HepG2 (cell line): ENCODE results near the gene PSMB3. TPM values are rescaled to one million over a fixed set of nuclear protein-coding genes. Genes with fewer than 3 reads are reported as not detected.
A peak's percentile ranks its signal among the peaks of the same experiment; 100 is the strongest.

Source experiments
- ATF1 ChIP-seq: IDR thresholded peaks from 2 replicates; pipeline ENCODE4 v1.6.1; 2016; ENCODE audit warnings: mild to moderate bottlenecking, control low read depth
- CBX2 ChIP-seq, 2 experiments: fragments of 200-600 bp in 1 of 2; sonication (generic); formaldehyde crosslinking in 1 of 2; IDR thresholded peaks; 2 replicates each; pipeline versions ENCODE4 v1.7.0 to v1.8.1; 2018 to 2022; ENCODE audit warnings: low read depth in 2 of 2, low read length in 1 of 2, mild to moderate bottlenecking in 1 of 2, missing genetic modification reagents in 1 of 2
- CHD2 ChIP-seq: IDR thresholded peaks from 2 replicates; pipeline ENCODE4 v1.6.1; 2011; ENCODE audit warnings: low read depth, low read length, improper control_type of control experiment
- GATAD1 ChIP-seq: IDR thresholded peaks from 2 replicates; pipeline ENCODE4 v1.6.1; 2016; ENCODE audit warnings: missing genetic modification reagents, missing compliant biosample characterization
- HNRNPLL ChIP-seq: fragments of 200-400 bp; formaldehyde crosslinking; IDR thresholded peaks from 2 replicates; pipeline ENCODE4 v1.6.1; 2017; ENCODE audit warnings: mild to moderate bottlenecking, low read depth, low read length; ENCODE audit not compliant: poor library complexity, severe bottlenecking
- JDP2 ChIP-seq: sonication (generic); formaldehyde crosslinking; IDR thresholded peaks from 2 replicates; pipeline ENCODE4 v1.8.1; 2022; ENCODE audit warnings: missing genetic modification reagents, borderline replicate concordance
- MAZ ChIP-seq, 2 experiments: sonication (generic) in 1 of 2; formaldehyde crosslinking in 1 of 2; IDR thresholded peaks; 2 replicates each; pipeline versions ENCODE4 v1.5.0 to v1.6.1; 2012 to 2020; ENCODE audit warnings: low read depth in 2 of 2, mild to moderate bottlenecking in 2 of 2, borderline replicate concordance in 1 of 2, improper control_type of control experiment in 1 of 2, low read length in 1 of 2, missing genetic modification reagents in 1 of 2, moderate library complexity in 1 of 2
- MLLT10 ChIP-seq: sonication (generic); formaldehyde crosslinking; IDR thresholded peaks from 2 replicates; pipeline ENCODE4 v1.4.0; 2020; ENCODE audit warnings: missing genetic modification reagents
- MYC ChIP-seq: sonication (generic); formaldehyde crosslinking; IDR thresholded peaks from 2 replicates; pipeline ENCODE4 v1.9.0; 2021; ENCODE audit warnings: missing genetic modification reagents, borderline replicate concordance
- NCOR1 ChIP-seq: fragments of 200-600 bp; sonication (generic); IDR thresholded peaks from 2 replicates; pipeline ENCODE4 v1.7.0; 2017; ENCODE audit warnings: antibody characterized with exemption, low read length, borderline replicate concordance
- PTBP1 ChIP-seq: fragments of 200-400 bp; formaldehyde crosslinking; IDR thresholded peaks from 2 replicates; pipeline ENCODE4 v1.6.1; 2018; ENCODE audit warnings: low read length, low read depth; ENCODE audit not compliant: poor library complexity, severe bottlenecking
- RARG ChIP-seq: sonication (generic); formaldehyde crosslinking; IDR thresholded peaks from 2 replicates; pipeline ENCODE4 v1.4.0; 2020; ENCODE audit warnings: low read depth, mild to moderate bottlenecking, missing genetic modification reagents
- RNF2 ChIP-seq: fragments of 450-650 bp; conservative IDR thresholded peaks from 2 replicates; pipeline ENCODE4 v1.6.1; 2016; ENCODE audit warnings: low read depth
- ZFP91 ChIP-seq: sonication (generic); formaldehyde crosslinking; IDR thresholded peaks from 2 replicates; pipeline ENCODE4 v1.9.0; 2022; ENCODE audit warnings: missing genetic modification reagents, mild to moderate bottlenecking, borderline replicate concordance
- ZMYM2 ChIP-seq: sonication (generic); formaldehyde crosslinking; IDR thresholded peaks from 2 replicates; pipeline ENCODE4 v1.8.0; 2022; ENCODE audit warnings: mild to moderate bottlenecking, missing genetic modification reagents
- ZNF264 ChIP-seq: sonication (generic); formaldehyde crosslinking; IDR thresholded peaks from 2 replicates; pipeline ENCODE4 v1.4.0; 2020; ENCODE audit warnings: missing genetic modification reagents
- ZNF333 ChIP-seq: sonication (generic); formaldehyde crosslinking; IDR thresholded peaks from 2 replicates; pipeline ENCODE4 v1.4.0; 2020; ENCODE audit warnings: mild to moderate bottlenecking, missing genetic modification reagents, borderline replicate concordance
- ZNF414 ChIP-seq: sonication (generic); formaldehyde crosslinking; IDR thresholded peaks from 2 replicates; pipeline ENCODE4 v1.5.0; 2020; ENCODE audit warnings: missing genetic modification reagents
- ZNF615 ChIP-seq: sonication (generic); formaldehyde crosslinking; IDR thresholded peaks from 2 replicates; pipeline ENCODE4 v1.5.0; 2020; ENCODE audit warnings: mild to moderate bottlenecking, missing genetic modification reagents, borderline replicate concordance
- ZNF776 ChIP-seq: sonication (generic); formaldehyde crosslinking; IDR thresholded peaks from 2 replicates; pipeline ENCODE4 v1.4.0; 2020; ENCODE audit warnings: mild to moderate bottlenecking, missing genetic modification reagents
- ZNF788 ChIP-seq: sonication (generic); formaldehyde crosslinking; IDR thresholded peaks from 2 replicates; pipeline ENCODE4 v1.5.0; 2020; ENCODE audit warnings: mild to moderate bottlenecking, missing genetic modification reagents, borderline replicate concordance
- ZNF841 ChIP-seq: sonication (generic); formaldehyde crosslinking; IDR thresholded peaks from 2 replicates; pipeline ENCODE4 v1.8.1; 2023; ENCODE audit warnings: missing genetic modification reagents, borderline replicate concordance
- ZSCAN29 ChIP-seq: sonication (generic); formaldehyde crosslinking; conservative IDR thresholded peaks from 2 replicates; pipeline ENCODE4 v1.4.0; 2020; ENCODE audit warnings: mild to moderate bottlenecking, missing genetic modification reagents
- polyA plus RNA-seq, 8 experiments: library from polyadenylated mRNA; depleted of rRNA in 3 of 8; stranded (reverse) in 7 of 8; unstranded in 1 of 8; fragments of >200 nt; fragmentation: Illumina TruSeq in 4 of 8; extraction: Trizol in 4 of 8; gene quantifications; 2 replicates each; pipeline versions ENCODE4 v1.2.1 to v1.2.3, GENCODE V29; 2011 to 2016; ENCODE audit warnings: low read depth in 4 of 8, missing spikeins in 1 of 8, mixed read lengths in 1 of 8; ENCODE audit not compliant: insufficient read depth in 1 of 8
- total RNA-seq, 5 experiments: library from RNA; depleted of rRNA; stranded (reverse); fragments of >200 nt; fragmentation: Illumina TruSeq; extraction: Trizol; gene quantifications; 2 replicates each; pipeline ENCODE4 v1.2.3, GENCODE V29; 2016; ENCODE audit warnings: low read depth in 1 of 5
- TF ChIP-seq, protein P1 (sequence below): sonication (generic); formaldehyde crosslinking; IDR thresholded peaks from 2 replicates; pipeline ENCODE4 v1.8.0; 2022; ENCODE audit warnings: low read depth, missing genetic modification reagents
- TF ChIP-seq, protein P2 (sequence below): sonication (generic); formaldehyde crosslinking; conservative IDR thresholded peaks from 2 replicates; pipeline ENCODE4 v1.5.0; 2020; ENCODE audit warnings: missing genetic modification reagents

Gene PSMB3
- total and polyA plus RNA-seq, 2 of the 13 experiments (the other 11 are each of a cell fraction or from before 2014, with no cell fraction given), result 366 to 517 TPM

DNA sequence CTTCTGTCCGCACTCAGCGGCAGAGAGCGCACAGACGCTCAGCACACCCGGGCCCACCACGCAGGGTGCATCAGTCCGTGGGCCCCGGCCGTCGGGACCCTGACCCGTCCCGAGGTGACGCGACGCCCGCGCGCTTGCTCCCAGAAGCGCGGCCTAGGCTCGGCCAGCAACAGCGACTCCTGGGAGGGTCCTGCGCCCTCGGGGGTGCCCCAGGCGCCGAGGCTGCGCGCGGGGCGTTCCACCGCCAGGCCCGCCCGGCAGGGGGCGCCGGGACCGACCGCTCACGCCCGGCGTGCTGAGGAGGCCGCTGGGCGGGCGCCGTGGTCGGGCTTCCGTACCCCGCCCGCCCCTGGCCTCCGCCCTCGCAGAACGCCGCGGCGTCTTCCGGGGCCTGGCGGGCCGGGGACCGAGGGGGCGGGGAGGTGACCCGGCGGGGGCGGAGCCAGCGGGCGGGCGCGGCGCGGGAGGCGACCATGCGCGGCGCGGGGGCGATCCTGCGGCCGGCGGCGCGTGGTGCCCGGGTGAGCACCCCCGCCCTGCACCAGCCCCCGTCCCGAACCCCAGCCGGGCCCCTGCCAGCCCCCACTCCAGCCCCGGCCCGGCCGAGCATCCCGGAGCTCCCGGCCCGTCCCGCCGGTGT is 22.5 kb upstream of the PSMB3 start, which contains the start of gene CISD3 (continued):
- TF ChIP-seq, protein P1, sequence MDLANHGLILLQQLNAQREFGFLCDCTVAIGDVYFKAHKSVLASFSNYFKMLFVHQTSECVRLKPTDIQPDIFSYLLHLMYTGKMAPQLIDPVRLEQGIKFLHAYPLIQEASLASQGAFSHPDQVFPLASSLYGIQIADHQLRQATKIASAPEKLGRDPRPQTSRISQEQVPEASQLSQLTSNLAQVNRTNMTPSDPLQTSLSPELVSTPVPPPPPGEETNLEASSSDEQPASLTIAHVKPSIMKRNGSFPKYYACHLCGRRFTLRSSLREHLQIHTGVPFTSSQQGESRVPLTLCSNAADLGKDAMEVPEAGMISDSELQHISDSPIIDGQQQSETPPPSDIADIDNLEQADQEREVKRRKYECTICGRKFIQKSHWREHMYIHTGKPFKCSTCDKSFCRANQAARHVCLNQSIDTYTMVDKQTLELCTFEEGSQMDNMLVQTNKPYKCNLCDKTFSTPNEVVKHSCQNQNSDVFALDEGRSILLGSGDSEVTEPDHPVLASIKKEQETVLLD (CRISPR knock-in tag), result peak; percentile 97
- TF ChIP-seq MLLT10 (CRISPR knock-in tag) (no peak), ZNF615 (CRISPR knock-in tag) (no peak), GATAD1 (CRISPR knock-in tag) (no peak), ZFP91 (CRISPR knock-in tag) (no peak; the same call in 1 of the 2 replicates), ZNF333 (peak; percentile 84; the same call in 1 of the 2 replicates), MYC (CRISPR knock-in tag) (peak; percentile 61), JDP2 (CRISPR knock-in tag) (no peak), CHD2 (no peak), ATF1 (no peak), ZNF788 (CRISPR knock-in tag) (peak; percentile 84; the same call in 1 of the 2 replicates), ZNF264 (CRISPR knock-in tag) (no peak), RARG (CRISPR knock-in tag) (no peak), PTBP1 (no peak), CBX2 (IDR thresholded peaks at IDR 0.05; ENCODE audit: low read depth, low read length) (no peak), CBX2 (CRISPR knock-in tag; IDR thresholded peaks at IDR 0.05; ENCODE audit: low read depth) (0 out of 2 replicates have a peak, but pooled peaks have one; percentile 43), ZNF414 (CRISPR knock-in tag) (no peak), ZSCAN29 (CRISPR knock-in tag) (no peak), MAZ (IDR thresholded peaks at IDR 0.05; ENCODE audit: borderline replicate concordance, low read depth, low read length) (peak; percentile 58), MAZ (CRISPR knock-in tag; IDR thresholded peaks at IDR 0.05; ENCODE audit: low read depth) (peak; percentile 98), HNRNPLL (peak; percentile 55), ZMYM2 (CRISPR knock-in tag) (no peak), RNF2 (peak; percentile 65), ZNF776 (CRISPR knock-in tag) (peak; percentile 77; the same call in 1 of the 2 replicates), NCOR1 (no peak), ZNF841 (no peak)
- TF ChIP-seq, protein P2, sequence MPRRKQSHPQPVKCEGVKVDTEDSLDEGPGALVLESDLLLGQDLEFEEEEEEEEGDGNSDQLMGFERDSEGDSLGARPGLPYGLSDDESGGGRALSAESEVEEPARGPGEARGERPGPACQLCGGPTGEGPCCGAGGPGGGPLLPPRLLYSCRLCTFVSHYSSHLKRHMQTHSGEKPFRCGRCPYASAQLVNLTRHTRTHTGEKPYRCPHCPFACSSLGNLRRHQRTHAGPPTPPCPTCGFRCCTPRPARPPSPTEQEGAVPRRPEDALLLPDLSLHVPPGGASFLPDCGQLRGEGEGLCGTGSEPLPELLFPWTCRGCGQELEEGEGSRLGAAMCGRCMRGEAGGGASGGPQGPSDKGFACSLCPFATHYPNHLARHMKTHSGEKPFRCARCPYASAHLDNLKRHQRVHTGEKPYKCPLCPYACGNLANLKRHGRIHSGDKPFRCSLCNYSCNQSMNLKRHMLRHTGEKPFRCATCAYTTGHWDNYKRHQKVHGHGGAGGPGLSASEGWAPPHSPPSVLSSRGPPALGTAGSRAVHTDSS, result no peak
